ENCODE results near the gene AGBL4. TPM values are rescaled to one million over a fixed set of nuclear protein-coding genes. Genes with fewer than 3 reads are reported as not detected.

AGBL4 gene
- polyA plus RNA-seq, 3 donors: 0.05 TPM; not detected in 2

- Histone ChIP-seq H3K4me3 (replicated peaks in 1 of 3; ENCODE audit: low read depth in 2 of 3, low read length in 3 of 3) (no peak overlapping the region), H3K79me2 (ENCODE audit: insufficient read depth, low read length) (no peaks in the 10 kb centered on the region), H3K4me2 (replicated peaks; ENCODE audit: extremely low read depth, low read length, poor library complexity, severe bottlenecking) (no peak overlapping the region), H4K20me1 (ENCODE audit: insufficient read depth, low read length) (no peaks in the 10 kb centered on the region), H3K27ac (ENCODE audit: low read depth in 1 of 2, low read length in 2 of 2) (no peak overlapping the region), H2AFZ (ENCODE audit: insufficient read depth, low read depth, low read length, poor library complexity, severe bottlenecking) (no peak overlapping the region), H3K36me3 (replicated peaks in 1 of 2; ENCODE audit: control insufficient read depth in 1 of 2, insufficient read depth in 2 of 2, low read length in 2 of 2) (no peaks in the 10 kb centered on the region), H3K9ac (ENCODE audit: insufficient read depth, low read length, poor library complexity, severe bottlenecking) (no peak overlapping the region), H3K27me3 (ENCODE audit: control insufficient read depth in 2 of 2, insufficient read depth in 2 of 2, low read length in 2 of 2) (no peaks in the 10 kb centered on the region), H3K4me1 (ENCODE audit: control insufficient read depth in 1 of 2, insufficient read depth in 2 of 2, low read length in 2 of 2) (no peaks in the 10 kb centered on the region), H3K9me3 (replicated peaks in 1 of 2; ENCODE audit: control insufficient read depth in 1 of 2, insufficient read depth in 1 of 2, low read length in 2 of 2) (no peaks in the 10 kb centered on the region)
- Mint-ChIP-seq H3K4me3 (no peak overlapping the region), H3K9me3 (no peaks in the 10 kb centered on the region), H3K27me3 (ENCODE audit: low read depth in 3 of 3) (peaks cover 0 to 2% (median 0%) of the 10 kb centered on the region in 3 donors), H3K36me3 (no peaks in the 10 kb centered on the region), H3K4me1 (peaks cover 40% of the 10 kb centered on the region), H3K27ac (no peak overlapping the region)
- TF ChIP-seq CTCF (IDR thresholded peaks at IDR 0.05): no peak
- intact Hi-C loops (cut with micrococcal nuclease): loop anchor here in 1 of 2 donors (5.0 kb wide), 1 partner anchor 142 kb away; no protein-coding TSS in a partner anchor
- WGBS (ENCODE audit: insufficient coverage): 92% methylated on average over 2 of the region's 3 CpGs
- no peak for DNase-seq
These were observed 1348.5 kb downstream of the AGBL4 start for GRCh38 chr1:48675251-48675650.

GRCh38 chr1:48674641-48675040 lies 1349.1 kb downstream of the AGBL4 start:
- no peaks in the 10 kb centered on the region for H3K4me1 ChIP-seq (ENCODE audit: control insufficient read depth in 1 of 2, insufficient read depth in 2 of 2, low read length in 2 of 2)
- H3K4me2 ChIP-seq (replicated peaks; ENCODE audit: extremely low read depth, low read length, poor library complexity, severe bottlenecking): no peak overlapping the region
- peaks cover 39% of the 10 kb centered on the region for H3K4me1 Mint-ChIP-seq
- no peak overlapping the region for H3K27ac ChIP-seq (ENCODE audit: low read depth in 1 of 2, low read length in 2 of 2)
- peaks cover 0 to 4% (median 0%) of the 10 kb centered on the region in 3 donors for H3K27me3 Mint-ChIP-seq (ENCODE audit: low read depth in 3 of 3)
- no peak overlapping the region for H3K27ac Mint-ChIP-seq
- TF ChIP-seq CTCF (IDR thresholded peaks at IDR 0.05): no peak
- no peaks in the 10 kb centered on the region for H3K36me3 ChIP-seq (replicated peaks in 1 of 2; ENCODE audit: control insufficient read depth in 1 of 2, insufficient read depth in 2 of 2, low read length in 2 of 2)
- H3K9me3 Mint-ChIP-seq: no peaks in the 10 kb centered on the region
- no CpG with 5 or more reads among the region's 2 CpGs for WGBS (ENCODE audit: insufficient coverage)
- no peaks in the 10 kb centered on the region for H3K79me2 ChIP-seq (ENCODE audit: insufficient read depth, low read length)
- no peaks in the 10 kb centered on the region for H3K27me3 ChIP-seq (ENCODE audit: control insufficient read depth in 2 of 2, insufficient read depth in 2 of 2, low read length in 2 of 2)
- H3K9me3 ChIP-seq (replicated peaks in 1 of 2; ENCODE audit: control insufficient read depth in 1 of 2, insufficient read depth in 1 of 2, low read length in 2 of 2): no peaks in the 10 kb centered on the region
- no peak overlapping the region for H2AFZ ChIP-seq (ENCODE audit: insufficient read depth, low read depth, low read length, poor library complexity, severe bottlenecking)
- H3K4me3 Mint-ChIP-seq: no peak overlapping the region
- intact Hi-C loops (cut with micrococcal nuclease): loop anchor here in 1 of 2 donors (5.0 kb wide), 1 partner anchor 143 kb away; no protein-coding TSS in a partner anchor
- no peak overlapping the region for H3K4me3 ChIP-seq (replicated peaks in 1 of 3; ENCODE audit: low read depth in 2 of 3, low read length in 3 of 3)
- DNase-seq: peak; percentile 3 to 48 (median 5)
- H4K20me1 ChIP-seq (ENCODE audit: insufficient read depth, low read length): no peaks in the 10 kb centered on the region
- no peaks in the 10 kb centered on the region for H3K36me3 Mint-ChIP-seq
- H3K9ac ChIP-seq (ENCODE audit: insufficient read depth, low read length, poor library complexity, severe bottlenecking): no peak overlapping the region
